Endothelial cell of hepatic sinusoid (primary cell): Measurements from ENCODE around the gene KRTAP4-12.
"Not testable (repeated sequence)": the region's sequence is repeated elsewhere in the genome, so short reads cannot be mapped to it uniquely, and the experiment has no call there.

Experiments
- in situ Hi-C: cut with HindIII; loops from 2 replicates; pipeline ENCODE4 v1.10.0; 2017; ENCODE audit warnings: low sequenced_read_pairs

The KRTAP4-12 gene

GRCh38 chr17:41098042-41098441 is 25.9 kb downstream of the KRTAP4-12 start, which contains the start of gene KRTAP4-8:
Gene KRTAP4-8 (minus strand): TSS chr17:41098142. CDS start chr17:41098084, 58 bp downstream.
- in situ Hi-C loops = no loop called here

- in situ Hi-C loops = no loop called here
Observed at GRCh38 chr17:41096055-41096454, 27.9 kb downstream of the KRTAP4-12 start.

- in situ Hi-C loops = not testable (repeated sequence)
Observed at GRCh38 chr17:41088760-41089352, 35.1 kb downstream of the KRTAP4-12 start.

GRCh38 chr17:41084100-41084856 is 39.7 kb downstream of the KRTAP4-12 start, which contains the start of gene KRTAP4-7:
Gene KRTAP4-7 (plus strand): TSS chr17:41084150. CDS start chr17:41084207, 57 bp downstream.
- in situ Hi-C loops = not testable (repeated sequence)

- in situ Hi-C loops = not testable (repeated sequence)
Observed at GRCh38 chr17:41083427-41083826, 40.6 kb downstream of the KRTAP4-12 start.

- in situ Hi-C loops = no loop called here
Observed at GRCh38 chr17:41082626-41083025, 41.4 kb downstream of the KRTAP4-12 start.

- in situ Hi-C loops = no loop called here
Observed at GRCh38 chr17:41076788-41077187, 47.2 kb downstream of the KRTAP4-12 start.

GRCh38 chr17:41073676-41074075 is 50.3 kb downstream of the KRTAP4-12 start:
- in situ Hi-C loops = no loop called here
